Measurements from ENCODE around the gene SCAMP5.

Gene SCAMP5

DNA sequence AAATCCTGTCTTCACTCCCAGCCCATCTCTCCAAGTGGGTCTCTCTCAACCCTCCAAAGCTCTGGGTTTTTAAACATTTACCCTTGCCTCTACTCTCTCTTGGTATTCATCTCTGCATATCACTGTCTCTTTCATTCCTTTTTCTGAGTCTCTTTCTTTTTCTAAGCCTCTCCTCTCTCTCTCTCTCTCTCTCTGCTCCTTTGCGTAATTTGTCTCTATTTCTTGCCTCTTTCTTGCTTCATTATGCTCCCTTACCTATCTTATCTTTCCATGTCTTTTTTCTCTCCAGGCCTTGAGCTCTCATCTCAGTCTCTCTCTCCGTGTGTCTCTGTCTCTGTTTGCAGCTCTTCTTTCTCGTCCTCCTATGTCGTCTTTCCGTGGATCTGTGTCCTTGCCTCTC, 678 bp upstream of the SCAMP5 start:
- DNase-seq (ENCODE audit: low read depth) = no peak
- in situ Hi-C loops (cut with HindIII; ENCODE audit: low sequenced_read_pairs) = no loop called here

DNA sequence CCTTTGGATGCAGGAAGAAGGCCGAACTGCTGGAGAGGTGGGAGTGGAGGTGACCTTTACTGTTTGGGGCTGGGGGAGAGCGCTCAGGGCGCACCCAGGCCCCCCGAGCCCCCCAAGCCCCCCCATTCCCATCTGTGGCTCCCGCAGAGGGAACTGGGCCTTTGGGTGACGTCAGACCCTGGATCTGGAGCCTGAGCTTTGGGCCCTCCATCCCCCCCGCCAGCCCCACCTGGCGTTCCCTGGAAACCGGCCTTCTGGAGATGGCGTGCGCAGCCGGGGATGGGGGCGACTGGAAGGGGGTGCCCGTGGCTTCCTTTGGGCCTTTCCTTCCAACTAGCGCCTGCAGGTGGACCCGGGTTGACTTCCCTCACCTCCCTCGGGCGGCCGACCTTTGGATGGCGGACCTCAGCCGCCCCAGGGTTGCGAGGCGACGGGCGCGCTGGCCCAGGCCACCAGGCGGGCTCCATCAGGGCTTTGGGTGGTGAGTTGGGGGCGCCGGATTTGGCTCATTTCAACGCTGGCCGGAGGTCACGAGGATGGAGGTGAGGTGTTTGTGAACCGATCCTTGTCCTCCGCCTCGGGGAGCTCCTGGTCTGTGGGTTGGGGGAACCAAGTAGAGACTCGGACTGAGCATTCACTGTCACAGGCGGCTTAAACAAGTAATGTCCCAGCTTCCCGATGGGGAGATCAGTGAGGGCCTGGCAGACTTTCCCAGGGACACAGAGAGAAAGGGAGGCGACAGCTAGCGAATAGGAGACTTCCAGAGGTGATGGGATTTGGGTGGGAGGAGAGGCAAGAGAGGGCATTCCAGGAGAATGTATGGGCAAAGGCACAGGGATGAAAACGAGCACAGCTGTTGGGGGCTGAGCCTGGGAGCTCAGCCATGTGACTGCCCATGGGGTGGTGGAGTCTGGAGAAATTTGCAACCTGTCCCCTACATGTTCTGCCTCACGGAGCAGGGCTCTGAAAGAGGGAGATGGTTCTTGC, 709 bp downstream of the SCAMP5 start:
- TF ChIP-seq, protein P1, sequence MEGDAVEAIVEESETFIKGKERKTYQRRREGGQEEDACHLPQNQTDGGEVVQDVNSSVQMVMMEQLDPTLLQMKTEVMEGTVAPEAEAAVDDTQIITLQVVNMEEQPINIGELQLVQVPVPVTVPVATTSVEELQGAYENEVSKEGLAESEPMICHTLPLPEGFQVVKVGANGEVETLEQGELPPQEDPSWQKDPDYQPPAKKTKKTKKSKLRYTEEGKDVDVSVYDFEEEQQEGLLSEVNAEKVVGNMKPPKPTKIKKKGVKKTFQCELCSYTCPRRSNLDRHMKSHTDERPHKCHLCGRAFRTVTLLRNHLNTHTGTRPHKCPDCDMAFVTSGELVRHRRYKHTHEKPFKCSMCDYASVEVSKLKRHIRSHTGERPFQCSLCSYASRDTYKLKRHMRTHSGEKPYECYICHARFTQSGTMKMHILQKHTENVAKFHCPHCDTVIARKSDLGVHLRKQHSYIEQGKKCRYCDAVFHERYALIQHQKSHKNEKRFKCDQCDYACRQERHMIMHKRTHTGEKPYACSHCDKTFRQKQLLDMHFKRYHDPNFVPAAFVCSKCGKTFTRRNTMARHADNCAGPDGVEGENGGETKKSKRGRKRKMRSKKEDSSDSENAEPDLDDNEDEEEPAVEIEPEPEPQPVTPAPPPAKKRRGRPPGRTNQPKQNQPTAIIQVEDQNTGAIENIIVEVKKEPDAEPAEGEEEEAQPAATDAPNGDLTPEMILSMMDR (IDR thresholded peaks at IDR 0.05; ENCODE audit: low read depth, low read length, missing control alignments) = no peak
- in situ Hi-C loops (cut with HindIII; ENCODE audit: low sequenced_read_pairs) = no loop called here
- peak overlapping the region; percentile 67 for H3K4me3 ChIP-seq (ENCODE audit: low read depth, low read length)
- DNase-seq (ENCODE audit: low read depth) = no peak

More for the DNA sequence above, 678 bp upstream of the SCAMP5 start:
- TF ChIP-seq, protein P1 (IDR thresholded peaks at IDR 0.05; ENCODE audit: low read depth, low read length, missing control alignments) = no peak
- H3K4me3 ChIP-seq (ENCODE audit: low read depth, low read length) = no peak overlapping the region

DNA sequence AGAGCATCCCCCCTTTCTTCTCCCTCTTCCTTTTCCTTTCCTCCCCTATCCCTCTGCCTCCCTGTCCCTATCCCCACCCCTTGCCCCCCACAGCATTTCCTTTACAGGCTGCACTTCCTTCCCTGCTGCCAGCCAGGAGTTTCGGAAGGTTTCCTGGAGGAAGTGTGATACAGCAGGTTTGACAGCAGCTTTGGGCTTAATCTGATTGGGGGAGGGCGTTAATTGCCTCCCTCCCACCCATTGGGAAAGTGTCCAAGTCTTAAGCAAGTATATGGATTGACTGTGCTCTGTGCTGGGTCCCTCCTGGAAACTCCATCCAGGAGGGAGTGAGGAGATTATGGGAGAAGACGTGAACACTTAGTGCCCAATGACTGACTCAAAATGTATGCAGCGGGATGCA, 1.8 kb downstream of the SCAMP5 start:
- TF ChIP-seq, protein P1 (IDR thresholded peaks at IDR 0.05; ENCODE audit: low read depth, low read length, missing control alignments) = no peak
- in situ Hi-C loops (cut with HindIII; ENCODE audit: low sequenced_read_pairs) = no loop called here

DNA sequence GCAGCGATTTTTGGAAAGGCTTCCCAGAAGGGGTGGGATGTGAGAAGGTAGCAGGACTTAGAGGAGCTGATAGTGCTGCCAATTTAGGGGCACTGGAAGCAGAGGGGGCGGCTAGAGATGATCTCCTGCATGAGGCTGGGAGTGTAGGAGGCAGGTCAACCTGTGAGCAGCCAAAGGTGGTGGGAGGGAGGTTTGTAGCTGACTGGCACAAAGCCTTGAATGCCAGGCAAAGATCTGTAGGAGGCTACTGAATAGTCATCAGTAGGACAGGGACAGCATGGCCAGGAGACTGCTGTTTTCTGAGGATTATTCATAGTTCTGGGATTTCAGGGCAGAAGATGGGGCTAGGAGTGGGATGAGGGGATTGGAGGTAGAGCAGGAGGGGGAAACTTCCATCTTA, 2.2 kb downstream of the SCAMP5 start:
- DNase-seq (ENCODE audit: low read depth) = no peak
- TF ChIP-seq, protein P1 (IDR thresholded peaks at IDR 0.05; ENCODE audit: low read depth, low read length, missing control alignments) = no peak
- in situ Hi-C loops (cut with HindIII; ENCODE audit: low sequenced_read_pairs) = no loop called here
- H3K4me3 ChIP-seq (ENCODE audit: low read depth, low read length) = no peak overlapping the region

More for the DNA sequence above, 1.8 kb downstream of the SCAMP5 start:
- DNase-seq (ENCODE audit: low read depth) = no peak
- no peak overlapping the region for H3K4me3 ChIP-seq (ENCODE audit: low read depth, low read length)

DNA sequence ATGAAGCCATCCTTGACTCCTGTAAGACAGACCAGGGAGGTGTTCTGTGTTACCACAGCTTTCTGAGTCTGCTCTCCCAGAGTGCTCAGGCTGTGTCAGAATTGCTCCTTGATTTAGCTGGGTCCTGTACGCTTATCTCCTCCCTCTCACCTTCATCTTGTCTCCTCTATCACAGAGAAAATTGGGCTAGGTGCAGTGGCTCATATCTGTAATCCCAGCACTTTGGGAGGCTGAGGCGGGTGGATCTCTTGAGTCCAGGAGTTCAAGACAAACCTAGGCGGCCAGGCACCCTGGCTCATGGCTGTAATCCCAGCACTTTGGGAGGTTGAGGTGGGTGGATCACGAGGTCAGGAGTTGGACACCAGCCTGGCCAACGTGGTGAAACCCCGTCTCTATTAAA, 5.9 kb downstream of the SCAMP5 start:
- in situ Hi-C loops (cut with HindIII; ENCODE audit: low sequenced_read_pairs) = no loop called here
- H3K4me3 ChIP-seq (ENCODE audit: low read depth, low read length) = no peak overlapping the region
- TF ChIP-seq, protein P1 (IDR thresholded peaks at IDR 0.05; ENCODE audit: low read depth, low read length, missing control alignments) = no peak
- DNase-seq (ENCODE audit: low read depth) = no peak

DNA sequence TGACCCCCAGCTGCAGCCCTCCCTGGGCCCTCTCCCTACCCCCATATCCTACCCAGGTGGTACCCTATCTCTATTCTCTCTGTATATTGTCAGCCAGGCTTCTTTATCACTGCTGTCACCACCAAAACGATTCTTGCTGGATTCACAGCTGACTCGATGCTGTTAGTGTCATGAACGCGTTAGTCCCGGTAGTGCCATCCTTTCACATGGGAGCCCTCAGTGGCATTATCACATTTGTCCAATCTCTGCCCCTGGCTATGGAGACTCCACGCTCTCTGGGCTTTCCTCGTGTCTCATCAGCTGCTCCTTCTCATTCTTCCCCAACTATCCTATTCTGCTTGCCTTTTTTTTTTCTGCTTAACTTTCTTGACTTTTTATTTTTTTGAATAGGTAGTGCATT, 7.0 kb downstream of the SCAMP5 start:
- TF ChIP-seq, protein P1 (IDR thresholded peaks at IDR 0.05; ENCODE audit: low read depth, low read length, missing control alignments) = no peak
- no peak for DNase-seq (ENCODE audit: low read depth)
- in situ Hi-C loops (cut with HindIII; ENCODE audit: low sequenced_read_pairs) = no loop called here
- H3K4me3 ChIP-seq (ENCODE audit: low read depth, low read length) = no peak overlapping the region

Measured in astrocyte of the cerebellum (primary cell).